Testis (tissue), 2 donors: ENCODE data around the gene STAG1.

ENCODE experiments used
- POLR2A ChIP-seq: fragments of 450-650 bp; IDR thresholded peaks from one replicate; pipeline ENCODE4 v1.6.1; 2017; ENCODE audit warnings: antibody characterized with exemption, mild to moderate bottlenecking, moderate library complexity
- TF ChIP-seq, protein P1 (sequence below), 3 experiments: fragments of 450-650 bp in 2 of 3; fragments of 200-600 bp in 1 of 3; sonication (generic) in 1 of 3; IDR thresholded peaks; one replicate each; pipeline ENCODE4 v1.5.1; 2016 to 2019; ENCODE audit warnings: antibody characterized with exemption in 3 of 3, mild to moderate bottlenecking in 2 of 3, moderate library complexity in 1 of 3

DNA sequence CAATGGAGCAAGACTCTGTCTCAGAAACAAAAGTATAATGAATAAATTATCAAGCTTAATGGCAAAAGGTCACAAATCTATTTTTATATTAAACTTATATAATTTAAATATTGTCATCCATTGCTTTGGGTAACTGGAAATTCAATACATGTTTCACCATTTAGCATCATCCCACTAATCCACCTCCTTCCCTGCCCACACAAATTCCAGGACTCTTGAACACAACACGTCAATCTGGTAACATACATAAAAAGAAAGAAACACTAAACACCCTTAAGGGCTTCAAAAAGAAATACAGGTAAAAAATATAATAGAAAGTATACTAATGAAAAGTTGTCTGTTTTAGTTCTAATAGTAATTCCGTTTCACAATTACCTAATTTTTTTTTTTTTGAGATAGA is 149.4 kb downstream of the STAG1 start:
- TF ChIP-seq, protein P1, sequence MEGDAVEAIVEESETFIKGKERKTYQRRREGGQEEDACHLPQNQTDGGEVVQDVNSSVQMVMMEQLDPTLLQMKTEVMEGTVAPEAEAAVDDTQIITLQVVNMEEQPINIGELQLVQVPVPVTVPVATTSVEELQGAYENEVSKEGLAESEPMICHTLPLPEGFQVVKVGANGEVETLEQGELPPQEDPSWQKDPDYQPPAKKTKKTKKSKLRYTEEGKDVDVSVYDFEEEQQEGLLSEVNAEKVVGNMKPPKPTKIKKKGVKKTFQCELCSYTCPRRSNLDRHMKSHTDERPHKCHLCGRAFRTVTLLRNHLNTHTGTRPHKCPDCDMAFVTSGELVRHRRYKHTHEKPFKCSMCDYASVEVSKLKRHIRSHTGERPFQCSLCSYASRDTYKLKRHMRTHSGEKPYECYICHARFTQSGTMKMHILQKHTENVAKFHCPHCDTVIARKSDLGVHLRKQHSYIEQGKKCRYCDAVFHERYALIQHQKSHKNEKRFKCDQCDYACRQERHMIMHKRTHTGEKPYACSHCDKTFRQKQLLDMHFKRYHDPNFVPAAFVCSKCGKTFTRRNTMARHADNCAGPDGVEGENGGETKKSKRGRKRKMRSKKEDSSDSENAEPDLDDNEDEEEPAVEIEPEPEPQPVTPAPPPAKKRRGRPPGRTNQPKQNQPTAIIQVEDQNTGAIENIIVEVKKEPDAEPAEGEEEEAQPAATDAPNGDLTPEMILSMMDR (IDR thresholded peaks at IDR 0.05): no peak
- no peak for TF ChIP-seq POLR2A
